Measurements from ENCODE around the gene KTI12.

DNA sequence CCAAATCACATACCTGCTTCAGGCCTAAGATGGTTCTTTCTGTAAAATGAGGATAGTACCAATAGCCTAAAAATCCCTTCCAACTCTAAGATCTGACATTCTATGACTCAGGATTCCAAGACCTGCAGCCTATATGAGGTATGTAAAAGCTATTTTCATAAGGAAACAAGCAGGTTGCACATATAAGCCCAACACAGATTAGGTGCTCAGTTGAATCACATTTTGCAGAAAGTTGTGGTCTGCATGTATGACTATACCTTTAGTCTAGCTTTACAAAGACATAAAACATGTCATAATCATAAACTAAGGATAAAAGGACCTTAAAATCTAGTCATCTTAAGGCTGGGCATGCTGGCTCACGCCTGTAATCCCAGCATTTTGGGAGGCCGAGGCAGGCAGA, 7.3 kb downstream of the KTI12 start:
- TF ChIP-seq, protein P1, sequence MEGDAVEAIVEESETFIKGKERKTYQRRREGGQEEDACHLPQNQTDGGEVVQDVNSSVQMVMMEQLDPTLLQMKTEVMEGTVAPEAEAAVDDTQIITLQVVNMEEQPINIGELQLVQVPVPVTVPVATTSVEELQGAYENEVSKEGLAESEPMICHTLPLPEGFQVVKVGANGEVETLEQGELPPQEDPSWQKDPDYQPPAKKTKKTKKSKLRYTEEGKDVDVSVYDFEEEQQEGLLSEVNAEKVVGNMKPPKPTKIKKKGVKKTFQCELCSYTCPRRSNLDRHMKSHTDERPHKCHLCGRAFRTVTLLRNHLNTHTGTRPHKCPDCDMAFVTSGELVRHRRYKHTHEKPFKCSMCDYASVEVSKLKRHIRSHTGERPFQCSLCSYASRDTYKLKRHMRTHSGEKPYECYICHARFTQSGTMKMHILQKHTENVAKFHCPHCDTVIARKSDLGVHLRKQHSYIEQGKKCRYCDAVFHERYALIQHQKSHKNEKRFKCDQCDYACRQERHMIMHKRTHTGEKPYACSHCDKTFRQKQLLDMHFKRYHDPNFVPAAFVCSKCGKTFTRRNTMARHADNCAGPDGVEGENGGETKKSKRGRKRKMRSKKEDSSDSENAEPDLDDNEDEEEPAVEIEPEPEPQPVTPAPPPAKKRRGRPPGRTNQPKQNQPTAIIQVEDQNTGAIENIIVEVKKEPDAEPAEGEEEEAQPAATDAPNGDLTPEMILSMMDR (IDR thresholded peaks at IDR 0.05) = no peak
- no peak for TF ChIP-seq POLR2A (IDR thresholded peaks at IDR 0.05)

Data from ovary (tissue), 3 donors.